HepG2 (cell line): ENCODE data around the gene ADSS1. TPM values are rescaled to one million over a fixed set of nuclear protein-coding genes. Genes with fewer than 3 reads are reported as not detected.
A peak's percentile ranks its signal among the peaks of the same experiment; 100 is the strongest.

Source experiments
- ATAC-seq: fragments of 200-7000 bp; cut with Tn5 transposase; 3 replicates; pipeline ENCODE4 v1.9.1; 2020; ENCODE audit warnings: mild to moderate bottlenecking, moderate library complexity
- BruUV-seq: library from RNA; stranded (reverse); fragments of 400-500 nt; replicated peaks from 2 replicates; lab custom pipeline; 2021; lab: Mats Ljungman, UMichigan
- CTCF ChIA-PET: fragments of 300-600 bp; formaldehyde crosslinking; extraction: SDS; loops from one replicate; lab custom pipeline; 2021; ENCODE audit warnings: low total read pairs, inconsistent platforms, low intra/inter-chr PET ratio; lab: Yijun Ruan, JAX
- POLR2A ChIA-PET: fragments of 350-600 bp; sonication (Branson Sonifier 250); formaldehyde crosslinking; loops from one replicate; lab custom pipeline; 2020; ENCODE audit warnings: antibody characterized with exemption, inconsistent platforms; lab: Yijun Ruan, JAX
- DNase-seq: peaks from one replicate; pipeline ENCODE4 v3.0.0-alpha.2; 2015; ENCODE audit warnings: low spot score
- FAIRE-seq: peaks from 3 replicates; lab custom pipeline; 2011; peaks lifted over from hg19 to GRCh38; lab: Jason Lieb, UNC
- H2AFZ ChIP-seq: one replicate; pipeline ENCODE4 v1.6.1; 2011; ENCODE audit warnings: low read length, inconsistent platforms
- H3K27ac ChIP-seq: fragments of 300-600 bp; 3 replicates; pipeline ENCODE4 v1.8.0; 2011; ENCODE audit warnings: mixed run types, mild to moderate bottlenecking, mixed read lengths, low read length, inconsistent platforms; ENCODE audit not compliant: insufficient read depth; ENCODE audit errors: extremely low read length
- H3K27me3 ChIP-seq, 2 experiments: fragments of 200-600 bp in 1 of 2; 2 replicates in 1 of 2; 3 replicates in 1 of 2; pipeline versions ENCODE4 v1.6.0 to v1.8.0; 2011; ENCODE audit warnings: low read length in 2 of 2, mild to moderate bottlenecking in 2 of 2, moderate library complexity in 2 of 2, inconsistent platforms in 1 of 2; ENCODE audit not compliant: insufficient read depth in 2 of 2, control insufficient read depth in 1 of 2
- H3K36me3 ChIP-seq, 2 experiments: fragments of 200-600 bp in 1 of 2; replicated peaks in 1 of 2; 2 replicates in 1 of 2; 3 replicates in 1 of 2; pipeline versions ENCODE4 v1.5.1 to v1.8.0; 2011; ENCODE audit warnings: low read length in 2 of 2, inconsistent platforms in 1 of 2; ENCODE audit not compliant: insufficient read depth in 2 of 2, control insufficient read depth in 1 of 2
- H3K4me1 ChIP-seq: 2 replicates; pipeline ENCODE4 v1.5.1; 2012; ENCODE audit warnings: low read length, inconsistent platforms; ENCODE audit not compliant: insufficient read depth
- H3K4me2 ChIP-seq: 2 replicates; pipeline ENCODE4 v1.6.0; 2011; ENCODE audit warnings: low read depth, low read length, inconsistent platforms
- H3K4me3 ChIP-seq, 3 experiments: fragments of 200-600 bp in 1 of 3; sonication (generic), shearing (Covaris generic) in 1 of 3; replicated peaks in 1 of 3; 2 replicates each; pipeline ENCODE4 v1.5.1; 2011 to 2016; ENCODE audit warnings: low read length in 3 of 3, inconsistent platforms in 2 of 3, low read depth in 2 of 3, mild to moderate bottlenecking in 2 of 3, control low read depth in 1 of 3, mixed read lengths in 1 of 3; ENCODE audit not compliant: insufficient read depth in 1 of 3
- H3K79me2 ChIP-seq: one replicate; pipeline ENCODE4 v1.6.1; 2011; ENCODE audit warnings: low read length, inconsistent platforms; ENCODE audit not compliant: insufficient read depth
- H3K9ac ChIP-seq: 2 replicates; pipeline ENCODE4 v1.6.0; 2011; ENCODE audit warnings: mild to moderate bottlenecking, low read depth, low read length, inconsistent platforms; ENCODE audit not compliant: insufficient read depth
- H3K9me3 ChIP-seq: 2 replicates; pipeline ENCODE4 v1.5.1; 2012; ENCODE audit warnings: mild to moderate bottlenecking, low read length
- H4K20me1 ChIP-seq: 2 replicates; pipeline ENCODE4 v1.6.0; 2011; ENCODE audit warnings: inconsistent platforms, mild to moderate bottlenecking, low read length, moderate library complexity; ENCODE audit not compliant: insufficient read depth
- CCDC6 ChIP-seq: sonication (generic); formaldehyde crosslinking; IDR thresholded peaks from 2 replicates; pipeline ENCODE4 v1.8.1; 2022; ENCODE audit warnings: mild to moderate bottlenecking, missing genetic modification reagents, moderate library complexity
- LCORL ChIP-seq, 2 experiments: fragments of 450-650 bp in 1 of 2; sonication (generic) in 1 of 2; formaldehyde crosslinking in 1 of 2; IDR thresholded peaks; 2 replicates each; pipeline versions ENCODE4 v1.5.0 to v1.6.1; 2017 to 2020; ENCODE audit warnings: antibody characterized with exemption in 1 of 2, missing genetic modification reagents in 1 of 2
- NCOA1 ChIP-seq: sonication (generic); formaldehyde crosslinking; IDR thresholded peaks from 2 replicates; pipeline ENCODE4 v1.9.0; 2021; ENCODE audit warnings: missing genetic modification reagents
- RBFOX2 ChIP-seq: fragments of 200-400 bp; formaldehyde crosslinking; IDR thresholded peaks from 2 replicates; pipeline ENCODE4 v1.6.1; 2017; ENCODE audit warnings: low read depth, mild to moderate bottlenecking, low read length
- SSRP1 ChIP-seq: IDR thresholded peaks from 2 replicates; pipeline ENCODE4 v1.6.1; 2016; ENCODE audit warnings: control low read depth
- ZC3H4 ChIP-seq: sonication (generic); formaldehyde crosslinking; IDR thresholded peaks from 2 replicates; pipeline ENCODE4 v1.4.0; 2020; ENCODE audit warnings: missing genetic modification reagents, borderline replicate concordance
- ZMYM4 ChIP-seq: sonication (generic); formaldehyde crosslinking; IDR thresholded peaks from 2 replicates; pipeline ENCODE4 v1.8.1; 2023; ENCODE audit warnings: mild to moderate bottlenecking, missing genetic modification reagents
- ZNF20 ChIP-seq: sonication (generic); formaldehyde crosslinking; IDR thresholded peaks from 2 replicates; pipeline ENCODE4 v1.4.0; 2020; ENCODE audit warnings: mild to moderate bottlenecking, moderate library complexity, missing genetic modification reagents
- ZNF263 ChIP-seq: sonication (generic); formaldehyde crosslinking; IDR thresholded peaks from 2 replicates; pipeline ENCODE4 v1.4.0; 2020; ENCODE audit warnings: missing genetic modification reagents
- ZNF468 ChIP-seq: sonication (generic); formaldehyde crosslinking; IDR thresholded peaks from 2 replicates; pipeline ENCODE4 v1.8.0; 2022; ENCODE audit warnings: mild to moderate bottlenecking, moderate library complexity, missing genetic modification reagents
- ZNF772 ChIP-seq: sonication (generic); formaldehyde crosslinking; IDR thresholded peaks from 2 replicates; pipeline ENCODE4 v1.5.0; 2020; ENCODE audit warnings: mild to moderate bottlenecking, missing genetic modification reagents
- whole genome bisulfite sequencing: methylation state at CpG from one replicate; pipeline ENCODE4 v1.1.6; 2017; ENCODE audit warnings: low lambda C conversion rate; 5-methylcytosine and 5-hydroxymethylcytosine counted together
- in situ Hi-C: cut with HindIII; loops from 2 replicates; pipeline ENCODE4 v1.10.0; 2017; ENCODE audit warnings: low pct_unique_long_range_greater_than_20kb; ENCODE audit not compliant: extremely low pct_ligation_motif_present
- intact Hi-C: fragments of 100-400 bp; cut with micrococcal nuclease; formaldehyde crosslinking; loops from one replicate; pipeline ENCODE4 v1.10.0; 2022; ENCODE audit not compliant: unreplicated experiment
- polyA plus RNA-seq, 8 experiments: library from polyadenylated mRNA; depleted of rRNA in 3 of 8; stranded (reverse) in 7 of 8; unstranded in 1 of 8; fragments of >200 nt; fragmentation: Illumina TruSeq in 4 of 8; extraction: Trizol in 4 of 8; gene quantifications; 2 replicates each; pipeline versions ENCODE4 v1.2.1 to v1.2.3, GENCODE V29; 2011 to 2016; ENCODE audit warnings: low read depth in 4 of 8, missing spikeins in 1 of 8, mixed read lengths in 1 of 8; ENCODE audit not compliant: insufficient read depth in 1 of 8
- total RNA-seq, 5 experiments: library from RNA; depleted of rRNA; stranded (reverse); fragments of >200 nt; fragmentation: Illumina TruSeq; extraction: Trizol; gene quantifications; 2 replicates each; pipeline ENCODE4 v1.2.3, GENCODE V29; 2016; ENCODE audit warnings: low read depth in 1 of 5
- TF ChIP-seq, protein P1 (sequence below): sonication (generic); formaldehyde crosslinking; IDR thresholded peaks from 2 replicates; pipeline ENCODE4 v1.4.0; 2020; ENCODE audit warnings: missing genetic modification reagents, borderline replicate concordance

The ADSS1 gene
- total and polyA plus RNA-seq, 2 of the 13 experiments (the other 11 are each of a cell fraction or from before 2014, with no cell fraction given), result 1.0 to 36.7 TPM

DNA sequence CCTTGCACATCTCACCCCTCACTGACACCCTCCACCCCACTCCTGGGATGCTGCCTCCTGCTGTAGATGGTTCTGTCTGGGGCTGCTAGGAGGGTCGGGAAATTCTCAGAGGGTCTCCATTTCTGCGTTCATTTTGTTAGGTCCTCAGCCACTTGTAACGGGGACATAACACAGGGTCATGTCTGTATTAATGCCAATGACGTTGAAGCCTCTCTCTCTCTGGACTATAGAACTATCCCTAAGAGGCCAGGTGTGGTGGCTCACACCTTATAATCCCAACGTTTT, 43.5 kb downstream of the ADSS1 start:
- no TSS peak for BruUV-seq
- Histone ChIP-seq H3K79me2 (peaks cover 49% of the 10 kb centered on the region), H3K9ac (peak overlapping the region; percentile 99), H3K36me3 (peaks cover 11 to 17% of the 10 kb centered on the region in 2 experiments; a peak in 4 of 5 replicates), H3K27me3 (no peaks in the 10 kb centered on the region; a peak in 1 of 5 replicates), H3K4me3 (peak overlapping the region; percentile 65 to 78 (median 67)), H2AFZ (no peak overlapping the region), H3K27ac (peak overlapping the region; percentile 97), H3K4me1 (peaks cover 39% of the 10 kb centered on the region), H3K4me2 (peak overlapping the region; percentile 93), H3K9me3 (peaks cover 8% of the 10 kb centered on the region), H4K20me1 (peaks cover 21% of the 10 kb centered on the region)
- POLR2A ChIA-PET, result interaction anchor here (0.9 to 4.1 kb wide), 13 partner anchors 15 to 102 kb away, joined by 3 to 72 read pairs (median 15); partner anchors contain the start of genes AKT1, CEP170B, SIVA1 and ZBTB42
- WGBS, result 0% methylated on average over 5 of the region's 5 CpGs
- FAIRE-seq (no peak), DNase-seq (no peak), ATAC-seq (no peak)
- peak; percentile 47; the same call in 1 of the 2 replicates for TF ChIP-seq ZNF263 (CRISPR knock-in tag)
- TF ChIP-seq SSRP1 (CRISPR knock-in tag), result peak; percentile 12; the same call in 1 of the 2 replicates
- peak; percentile 61; the same call in 1 of the 2 replicates for TF ChIP-seq NCOA1 (CRISPR knock-in tag)
- TF ChIP-seq LCORL (IDR thresholded peaks at IDR 0.05), result no peak
- peak; percentile 12; the same call in 1 of the 2 replicates for TF ChIP-seq LCORL (CRISPR knock-in tag; IDR thresholded peaks at IDR 0.05)
- TF ChIP-seq ZNF468, result no peak
- TF ChIP-seq ZC3H4 (CRISPR knock-in tag), result peak; percentile 57; the same call in 1 of the 2 replicates
- no peak for TF ChIP-seq CCDC6 (CRISPR knock-in tag)
- peak; percentile 4; the same call in 1 of the 2 replicates for TF ChIP-seq RBFOX2
- TF ChIP-seq ZNF20, result no peak
- TF ChIP-seq ZMYM4 (CRISPR knock-in tag), result peak; percentile 5; the same call in 1 of the 2 replicates
- no peak for TF ChIP-seq ZNF772
- TF ChIP-seq, protein P1, sequence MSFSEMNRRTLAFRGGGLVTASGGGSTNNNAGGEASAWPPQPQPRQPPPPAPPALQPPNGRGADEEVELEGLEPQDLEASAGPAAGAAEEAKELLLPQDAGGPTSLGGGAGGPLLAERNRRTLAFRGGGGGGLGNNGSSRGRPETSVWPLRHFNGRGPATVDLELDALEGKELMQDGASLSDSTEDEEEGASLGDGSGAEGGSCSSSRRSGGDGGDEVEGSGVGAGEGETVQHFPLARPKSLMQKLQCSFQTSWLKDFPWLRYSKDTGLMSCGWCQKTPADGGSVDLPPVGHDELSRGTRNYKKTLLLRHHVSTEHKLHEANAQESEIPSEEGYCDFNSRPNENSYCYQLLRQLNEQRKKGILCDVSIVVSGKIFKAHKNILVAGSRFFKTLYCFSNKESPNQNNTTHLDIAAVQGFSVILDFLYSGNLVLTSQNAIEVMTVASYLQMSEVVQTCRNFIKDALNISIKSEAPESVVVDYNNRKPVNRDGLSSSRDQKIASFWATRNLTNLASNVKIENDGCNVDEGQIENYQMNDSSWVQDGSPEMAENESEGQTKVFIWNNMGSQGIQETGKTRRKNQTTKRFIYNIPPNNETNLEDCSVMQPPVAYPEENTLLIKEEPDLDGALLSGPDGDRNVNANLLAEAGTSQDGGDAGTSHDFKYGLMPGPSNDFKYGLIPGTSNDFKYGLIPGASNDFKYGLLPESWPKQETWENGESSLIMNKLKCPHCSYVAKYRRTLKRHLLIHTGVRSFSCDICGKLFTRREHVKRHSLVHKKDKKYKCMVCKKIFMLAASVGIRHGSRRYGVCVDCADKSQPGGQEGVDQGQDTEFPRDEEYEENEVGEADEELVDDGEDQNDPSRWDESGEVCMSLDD (CRISPR knock-in tag), result 0 out of 2 replicates have a peak, but pooled peaks have one; percentile 7
- intact Hi-C loops (loop anchor here (2.0 kb wide), 1 partner anchor 15 kb away; the partner anchor contains the start of gene SIVA1), in situ Hi-C loops (loop anchor here (5.0 kb wide), 2 partner anchors 55 to 100 kb away; partner anchors contain the start of gene CEP170B)
- CTCF ChIA-PET, result interaction anchor here (1.8 to 2.5 kb wide), 2 partner anchors 53 to 103 kb away, joined by 11 to 15 read pairs; no protein-coding TSS in a partner anchor
